SH-SY5Y (cell line): ENCODE results near the gene PROSER3.

Experiments used
- GATA2 ChIP-seq: IDR thresholded peaks from 2 replicates; pipeline ENCODE4 v1.6.1; 2011; ENCODE audit warnings: mild to moderate bottlenecking, low read depth, low read length
- GATA3 ChIP-seq: IDR thresholded peaks from 2 replicates; pipeline ENCODE4 v1.6.1; 2011; ENCODE audit warnings: low read depth, mild to moderate bottlenecking, low read length, moderate library complexity

DNA sequence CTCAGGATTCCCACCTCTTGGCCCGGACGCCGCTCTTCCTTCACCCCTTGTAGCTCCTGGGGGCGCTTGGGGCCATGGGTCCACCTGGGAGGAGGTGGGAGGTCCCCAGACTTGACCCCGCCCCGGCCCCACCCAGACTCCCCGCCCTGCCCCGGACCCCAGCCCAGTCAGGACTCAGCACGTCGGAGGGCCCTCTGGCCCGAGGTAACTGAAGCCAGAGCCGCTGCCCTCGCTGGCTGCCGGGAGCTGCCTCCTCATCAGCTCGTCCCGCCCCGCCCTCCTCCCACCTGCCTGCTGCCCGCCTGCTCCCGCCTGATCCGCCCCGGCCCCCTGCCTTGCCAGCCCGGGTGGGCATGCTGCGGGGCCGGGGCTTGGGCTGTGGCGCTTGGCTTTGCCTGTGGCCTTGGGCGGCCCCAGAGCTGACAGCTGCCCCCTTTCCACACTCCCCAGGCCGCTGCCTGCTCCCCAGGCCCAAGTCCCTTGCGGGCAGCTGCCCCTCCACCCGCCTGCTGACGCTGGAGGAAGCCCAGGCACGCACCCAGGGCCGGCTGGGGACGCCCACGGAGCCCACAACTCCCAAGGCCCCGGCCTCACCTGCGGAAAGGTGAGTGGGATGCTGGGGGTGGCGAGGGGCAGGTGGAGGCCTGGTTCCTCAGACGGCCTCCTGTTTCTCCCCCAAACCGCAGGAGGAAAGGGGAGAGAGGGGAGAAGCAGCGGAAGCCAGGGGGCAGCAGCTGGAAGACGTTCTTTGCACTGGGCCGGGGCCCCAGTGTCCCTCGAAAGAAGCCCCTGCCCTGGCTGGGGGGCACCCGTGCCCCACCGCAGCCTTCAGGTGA lies 26.7 kb downstream of the PROSER3 start:
- TF ChIP-seq GATA2 = no peak
- no peak for TF ChIP-seq GATA3
